ENCODE results near the gene SULT1B1.

The SULT1B1 gene

GRCh38 chr4:69718396-69719271 is 41.8 kb downstream of the SULT1B1 start:
- TF ChIP-seq CTCF (IDR thresholded peaks at IDR 0.05; ENCODE audit: low read depth, low read length) = no peak
- DNase-seq (ENCODE audit: low read depth in 2 of 2) = peak; percentile 49 to 79
- H3K4me3 ChIP-seq (replicated peaks in 1 of 2; ENCODE audit: low read depth in 2 of 2, low read length in 2 of 2) = no peak overlapping the region

DNA sequence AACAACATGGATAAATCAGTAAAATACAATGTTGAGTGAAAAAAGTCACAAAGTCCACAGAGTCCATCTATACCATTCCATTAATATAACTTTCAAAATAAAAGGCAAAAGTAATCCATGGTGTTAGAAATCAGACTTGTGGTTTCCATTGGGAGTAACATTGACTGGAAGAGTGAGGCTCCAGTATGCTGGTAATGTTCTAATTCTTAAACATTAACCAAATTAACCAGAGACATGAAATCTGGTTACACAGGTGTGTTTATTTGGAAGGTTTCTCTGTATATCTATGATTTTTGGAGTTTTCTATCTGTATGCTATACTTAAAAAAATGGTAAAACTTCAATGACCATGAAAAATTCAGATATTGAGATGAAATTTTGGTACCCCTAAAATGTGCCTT is 42.6 kb downstream of the SULT1B1 start:
- no peak for DNase-seq (ENCODE audit: low read depth in 2 of 2)
- no peak overlapping the region for H3K4me3 ChIP-seq (replicated peaks in 1 of 2; ENCODE audit: low read depth in 2 of 2, low read length in 2 of 2)
- no peak for TF ChIP-seq CTCF (IDR thresholded peaks at IDR 0.05; ENCODE audit: low read depth, low read length)

DNA sequence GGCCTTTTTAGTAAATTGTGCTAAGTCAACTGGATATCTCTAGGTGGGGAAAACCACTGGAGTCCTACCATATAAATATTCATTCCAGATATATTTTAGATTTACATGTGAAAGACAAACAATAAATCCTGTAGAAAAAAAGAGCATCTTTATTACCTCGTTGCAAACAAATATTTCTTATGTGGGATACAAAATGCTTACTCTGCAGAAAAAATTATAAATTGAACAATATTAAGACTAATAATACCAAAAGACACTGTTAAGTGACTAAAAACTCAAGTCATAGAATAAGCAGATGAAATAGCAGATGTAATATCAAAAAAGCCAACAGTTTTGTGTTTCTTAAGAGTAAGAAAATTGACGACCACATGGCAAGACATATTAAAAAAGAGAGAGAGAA is 43.8 kb downstream of the SULT1B1 start:
- no peak for DNase-seq (ENCODE audit: low read depth in 2 of 2)
- H3K4me3 ChIP-seq (replicated peaks in 1 of 2; ENCODE audit: low read depth in 2 of 2, low read length in 2 of 2) = no peak overlapping the region
- no peak for TF ChIP-seq CTCF (IDR thresholded peaks at IDR 0.05; ENCODE audit: low read depth, low read length)

GRCh38 chr4:69714086-69714485 is 46.3 kb downstream of the SULT1B1 start:
- no peak overlapping the region for H3K4me3 ChIP-seq (replicated peaks in 1 of 2; ENCODE audit: low read depth in 2 of 2, low read length in 2 of 2)
- TF ChIP-seq CTCF (IDR thresholded peaks at IDR 0.05; ENCODE audit: low read depth, low read length) = no peak
- DNase-seq (ENCODE audit: low read depth in 2 of 2) = no peak

DNA sequence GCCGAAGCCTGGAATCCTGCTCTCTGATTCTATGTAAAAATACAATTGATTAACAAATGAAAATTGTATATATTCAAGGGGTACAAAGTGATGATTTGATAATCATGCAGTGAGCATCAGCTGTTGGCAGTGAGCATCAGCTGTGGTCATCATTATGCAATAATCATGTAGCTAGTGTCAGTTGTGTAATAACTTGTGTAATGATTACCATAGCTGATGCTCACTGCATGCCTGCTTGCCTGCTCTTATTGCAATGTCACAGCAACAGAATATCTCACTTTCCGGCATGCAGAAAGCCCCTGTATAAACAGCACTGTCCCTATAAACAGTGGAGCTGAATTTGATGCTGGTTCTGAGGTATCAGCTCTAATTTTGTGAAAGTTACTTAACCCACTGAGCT is 46.8 kb downstream of the SULT1B1 start:
- no peak overlapping the region for H3K4me3 ChIP-seq (replicated peaks in 1 of 2; ENCODE audit: low read depth in 2 of 2, low read length in 2 of 2)
- DNase-seq (ENCODE audit: low read depth in 2 of 2) = peak; percentile 67 to 72
- TF ChIP-seq CTCF (IDR thresholded peaks at IDR 0.05; ENCODE audit: low read depth, low read length) = no peak

- no peak for TF ChIP-seq CTCF (IDR thresholded peaks at IDR 0.05; ENCODE audit: low read depth, low read length)
- no peak overlapping the region for H3K4me3 ChIP-seq (replicated peaks in 1 of 2; ENCODE audit: low read depth in 2 of 2, low read length in 2 of 2)
- DNase-seq (ENCODE audit: low read depth in 2 of 2) = no peak
Observed at GRCh38 chr4:69710580-69710979, 49.8 kb downstream of the SULT1B1 start.
